ENCODE measurements around the gene MAN1A1.

- no peak for TF ChIP-seq CTCF (conservative IDR thresholded peaks at IDR 0.05; ENCODE audit: low read depth in 2 of 2)
- no peak for TF ChIP-seq POLR2AphosphoS5 (IDR thresholded peaks at IDR 0.05; ENCODE audit: low read depth)
- no peak for TF ChIP-seq REST (IDR thresholded peaks at IDR 0.05; ENCODE audit: unreplicated experiment)
- TF ChIP-seq JUNB (IDR thresholded peaks at IDR 0.05; ENCODE audit: unreplicated experiment), result no peak
- TF ChIP-seq EZH2 (IDR thresholded peaks at IDR 0.05; ENCODE audit: low read depth, unreplicated experiment), result no peak
- TF ChIP-seq EZH2phosphoT487 (IDR thresholded peaks at IDR 0.05; ENCODE audit: unreplicated experiment), result no peak
- TF ChIP-seq CREB1 (CRISPR knock-in tag; IDR thresholded peaks at IDR 0.05; ENCODE audit: low read depth), result no peak
- TF ChIP-seq ETS1 (IDR thresholded peaks at IDR 0.05), result no peak
- no peak for TF ChIP-seq NANOG (IDR thresholded peaks at IDR 0.05; ENCODE audit: borderline replicate concordance)
- TF ChIP-seq ZNF114 (CRISPR knock-in tag; IDR thresholded peaks at IDR 0.05), result no peak
- TF ChIP-seq STAT1 (IDR thresholded peaks at IDR 0.05; ENCODE audit: unreplicated experiment), result no peak
These were observed 59.3 kb downstream of the MAN1A1 start for GRCh38 chr6:119290306-119290705.
